GM21381 (cell line): ENCODE results near the gene BAIAP2L2.
"Not testable (repeated sequence)": the region's sequence is repeated elsewhere in the genome, so short reads cannot be mapped to it uniquely, and the experiment has no call there.

Experiments used
- ATAC-seq: cut with Tn5 transposase; IDR thresholded peaks from one replicate; pipeline ENCODE4 v1.9.1; 2021; ENCODE audit warnings: mild to moderate bottlenecking, moderate library complexity; ENCODE audit not compliant: unreplicated experiment

BAIAP2L2 gene

GRCh38 chr22:38082986-38083710, 27.3 kb downstream of the BAIAP2L2 start:
- no peak for ATAC-seq

DNA sequence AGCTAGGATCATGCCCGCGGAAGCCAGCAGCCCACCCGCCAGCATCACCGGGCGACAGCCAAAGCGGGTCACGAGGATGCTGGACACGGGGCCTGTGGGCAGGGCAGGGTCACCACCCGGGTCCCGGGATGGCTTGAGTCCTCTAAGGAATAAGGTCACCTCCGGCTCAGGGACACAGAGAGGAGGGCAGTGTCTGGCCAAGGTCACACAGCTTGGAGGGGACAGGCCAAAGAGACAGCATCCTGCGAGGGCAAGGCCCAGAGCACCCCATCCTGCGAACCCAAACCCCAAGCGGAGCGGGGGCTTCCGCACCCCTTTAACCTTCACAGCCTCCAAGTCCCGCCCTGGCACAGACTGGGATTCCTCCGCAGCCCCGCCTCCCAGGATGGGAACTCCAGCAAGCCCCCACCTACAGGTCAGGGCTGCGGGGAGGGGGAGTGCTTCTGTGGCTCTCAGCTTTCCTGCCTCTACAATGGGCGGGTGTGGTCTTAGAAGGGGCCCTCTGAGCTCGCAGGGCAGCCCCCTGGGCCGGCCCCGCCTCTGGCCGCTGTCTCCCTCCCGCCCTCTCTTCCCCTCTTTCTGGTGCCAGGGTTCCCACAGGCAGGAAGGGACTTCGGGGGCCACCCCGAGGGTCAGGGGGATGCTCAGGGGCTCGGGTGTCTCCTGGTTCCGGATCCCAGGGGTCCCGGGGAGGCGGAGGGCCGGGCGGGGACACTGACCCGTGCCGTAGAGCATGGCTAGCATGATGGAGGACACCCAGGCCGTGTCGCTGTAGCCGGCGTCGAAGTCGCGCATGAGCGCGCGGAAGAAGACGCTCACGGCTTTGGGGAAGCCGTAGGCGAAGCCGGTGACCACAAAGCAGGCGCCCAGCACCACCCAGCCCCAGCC, 28.3 kb downstream of the BAIAP2L2 start:
- no peak for ATAC-seq

GRCh38 chr22:38081636-38081940, 28.9 kb downstream of the BAIAP2L2 start:
- ATAC-seq: no peak

- ATAC-seq: no peak
Measured at GRCh38 chr22:38080850-38081635, 29.4 kb downstream of the BAIAP2L2 start.

DNA sequence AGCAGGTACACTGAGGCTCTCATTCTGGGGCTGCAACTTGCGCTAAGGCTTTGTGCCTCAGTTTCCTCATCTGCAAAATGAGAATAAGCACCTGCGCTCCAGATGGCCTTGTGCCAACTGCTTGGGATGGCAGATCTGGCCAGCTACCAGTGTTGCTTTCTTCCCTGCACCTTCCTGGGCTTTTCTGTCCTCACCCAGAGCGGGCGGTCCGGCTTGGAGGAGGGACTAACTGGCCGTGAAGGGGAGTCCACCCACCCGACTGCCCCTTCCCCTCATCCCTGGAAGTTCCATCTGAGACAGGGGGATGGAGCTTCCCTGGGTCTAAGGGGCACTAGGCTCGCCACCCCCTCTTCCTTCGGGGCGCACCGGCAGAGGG, 30.0 kb downstream of the BAIAP2L2 start:
- no peak for ATAC-seq

DNA sequence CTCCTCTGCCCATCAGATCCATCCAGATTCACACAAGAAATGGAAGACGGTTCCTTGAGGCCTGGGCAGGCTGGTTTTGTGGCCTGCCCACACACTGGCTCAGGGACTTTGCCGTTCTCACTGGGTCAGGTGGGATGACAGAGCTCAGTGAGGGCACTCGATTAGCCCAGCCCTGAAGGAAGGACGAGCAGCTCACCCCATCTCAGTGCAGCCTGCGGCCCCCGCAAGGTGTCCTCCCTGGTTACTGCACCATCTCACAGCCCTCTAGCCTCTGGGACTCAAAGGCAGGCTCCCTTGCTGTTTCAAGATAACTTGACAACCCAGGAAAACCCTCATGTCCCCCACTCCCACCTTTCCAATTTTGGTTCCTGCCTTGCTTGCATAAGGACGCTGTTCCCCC, 30.7 kb downstream of the BAIAP2L2 start:
- no peak for ATAC-seq

GRCh38 chr22:38079208-38079607, 31.3 kb downstream of the BAIAP2L2 start:
- ATAC-seq: not testable (repeated sequence)

GRCh38 chr22:38078046-38078840, 32.2 kb downstream of the BAIAP2L2 start:
- ATAC-seq: no peak

DNA sequence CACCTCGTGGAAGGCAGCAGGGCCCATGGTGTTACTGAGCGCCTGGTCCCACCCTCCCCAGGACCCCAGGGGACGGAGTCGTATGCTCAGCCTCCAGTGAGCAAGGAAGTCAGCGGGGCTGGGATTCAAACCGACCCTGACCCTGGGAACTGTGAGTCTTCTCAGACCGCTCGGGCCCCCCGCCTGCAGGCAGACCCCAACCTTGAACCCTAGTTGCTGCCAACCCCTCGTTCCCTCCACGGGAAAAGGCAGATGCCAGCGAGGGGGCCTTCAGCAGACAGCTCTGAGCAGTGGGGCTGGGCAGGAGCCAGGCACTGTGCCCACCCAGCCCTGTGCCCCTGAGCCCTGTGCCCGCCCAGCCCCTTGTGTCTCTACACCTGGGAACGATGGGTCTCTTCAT, 32.9 kb downstream of the BAIAP2L2 start:
- ATAC-seq: no peak

DNA sequence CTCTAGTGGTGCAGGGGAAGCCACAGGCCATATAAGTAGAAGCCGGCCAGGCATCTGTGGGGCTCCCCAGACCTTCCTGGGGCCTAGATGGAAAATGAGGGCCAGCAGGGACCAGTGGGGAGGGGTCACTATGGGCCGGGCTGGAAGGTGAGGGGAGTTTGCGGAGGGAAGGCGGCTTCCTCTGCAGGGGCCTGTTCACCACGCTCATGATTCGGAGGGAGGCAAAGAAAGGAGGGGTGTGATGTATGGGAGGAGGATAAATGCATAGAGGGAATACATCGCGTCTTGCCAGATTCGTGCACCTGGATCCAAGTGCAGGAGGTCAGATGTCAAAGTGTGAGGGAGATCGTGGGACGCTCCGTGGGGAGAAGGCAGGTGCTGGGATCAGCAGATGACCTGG, 33.4 kb downstream of the BAIAP2L2 start:
- no peak for ATAC-seq

GRCh38 chr22:38075961-38076360, 34.5 kb downstream of the BAIAP2L2 start:
- ATAC-seq: no peak

DNA sequence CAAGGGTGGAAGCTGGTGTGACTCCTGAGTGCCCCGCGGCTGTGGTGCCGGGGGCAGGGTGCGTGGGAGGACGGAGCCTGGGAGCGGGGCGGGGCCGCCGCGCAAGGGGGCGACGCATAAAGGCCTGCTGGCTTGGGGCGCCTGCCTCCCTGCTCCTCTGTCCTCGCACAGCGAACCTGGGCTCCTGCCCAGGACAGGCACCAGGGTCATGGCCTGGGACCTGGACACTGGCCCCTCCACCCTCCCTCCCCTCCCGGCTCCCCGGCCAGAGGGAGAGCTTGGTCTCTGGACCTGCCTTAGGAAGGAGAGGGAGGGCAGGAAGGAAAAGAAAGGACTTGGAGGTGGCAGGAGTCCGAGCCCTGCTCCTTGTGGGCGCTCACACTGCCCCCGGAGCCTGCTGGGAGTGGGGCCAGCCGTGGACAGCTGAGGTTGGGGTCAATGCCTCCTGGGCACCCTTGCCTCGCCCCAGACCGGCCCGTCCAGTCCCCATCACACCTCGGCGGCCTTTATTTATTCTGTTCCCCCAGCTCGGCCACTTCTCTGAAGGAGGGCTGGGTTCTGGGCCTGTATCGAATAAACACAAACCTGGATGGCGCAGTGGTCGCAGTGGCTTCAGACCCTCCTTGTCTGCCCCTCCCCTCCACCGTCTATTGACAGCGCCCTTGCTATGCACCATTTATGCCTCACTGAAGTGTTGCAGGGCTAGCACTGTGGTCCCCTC, 35.2 kb downstream of the BAIAP2L2 start:
- no peak for ATAC-seq

DNA sequence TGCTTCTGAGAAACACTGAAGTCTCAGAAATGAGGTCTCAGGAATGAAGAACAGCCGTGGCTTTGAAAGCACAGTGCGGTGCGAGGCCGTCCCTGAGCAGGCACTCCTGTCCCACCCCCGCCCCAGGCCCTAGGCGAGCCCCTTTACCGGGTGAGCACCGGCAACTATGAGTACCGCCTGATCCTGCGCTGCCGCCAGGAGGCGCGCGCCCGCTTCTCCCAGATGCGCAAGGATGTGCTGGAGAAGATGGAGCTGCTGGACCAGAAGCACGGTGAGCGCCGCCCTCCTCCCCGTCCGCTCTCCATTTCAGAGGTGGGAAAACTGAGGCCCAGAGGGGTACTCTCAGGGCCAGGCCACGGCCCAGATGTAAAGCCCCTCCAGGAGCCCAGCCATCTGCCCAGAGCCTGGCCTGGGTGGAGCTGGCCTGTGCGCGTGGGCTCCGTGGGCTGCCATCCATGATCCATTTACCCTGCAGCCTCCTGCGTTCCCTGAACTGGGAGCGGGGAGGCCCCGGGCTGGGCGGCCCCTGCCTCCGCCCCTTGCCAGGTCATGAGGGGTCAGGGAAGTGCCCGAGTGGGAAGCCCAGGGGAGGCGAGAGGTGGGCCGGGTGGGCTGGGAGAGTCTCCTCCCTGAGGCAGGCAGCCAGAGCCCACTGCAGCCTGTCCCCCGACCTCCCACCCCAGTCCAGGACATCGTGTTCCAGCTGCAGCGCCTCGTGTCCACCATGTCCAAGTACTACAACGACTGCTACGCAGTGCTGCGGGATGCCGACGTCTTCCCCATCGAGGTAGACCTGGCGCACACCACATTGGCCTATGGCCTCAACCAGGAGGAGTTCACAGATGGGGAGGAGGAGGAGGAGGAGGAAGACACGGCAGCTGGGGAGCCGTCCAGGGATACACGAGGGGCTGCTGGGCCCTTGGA, 36.0 kb downstream of the BAIAP2L2 start:
- ATAC-seq: no peak

GRCh38 chr22:38073150-38074130, 37.0 kb downstream of the BAIAP2L2 start:
- no peak for ATAC-seq

DNA sequence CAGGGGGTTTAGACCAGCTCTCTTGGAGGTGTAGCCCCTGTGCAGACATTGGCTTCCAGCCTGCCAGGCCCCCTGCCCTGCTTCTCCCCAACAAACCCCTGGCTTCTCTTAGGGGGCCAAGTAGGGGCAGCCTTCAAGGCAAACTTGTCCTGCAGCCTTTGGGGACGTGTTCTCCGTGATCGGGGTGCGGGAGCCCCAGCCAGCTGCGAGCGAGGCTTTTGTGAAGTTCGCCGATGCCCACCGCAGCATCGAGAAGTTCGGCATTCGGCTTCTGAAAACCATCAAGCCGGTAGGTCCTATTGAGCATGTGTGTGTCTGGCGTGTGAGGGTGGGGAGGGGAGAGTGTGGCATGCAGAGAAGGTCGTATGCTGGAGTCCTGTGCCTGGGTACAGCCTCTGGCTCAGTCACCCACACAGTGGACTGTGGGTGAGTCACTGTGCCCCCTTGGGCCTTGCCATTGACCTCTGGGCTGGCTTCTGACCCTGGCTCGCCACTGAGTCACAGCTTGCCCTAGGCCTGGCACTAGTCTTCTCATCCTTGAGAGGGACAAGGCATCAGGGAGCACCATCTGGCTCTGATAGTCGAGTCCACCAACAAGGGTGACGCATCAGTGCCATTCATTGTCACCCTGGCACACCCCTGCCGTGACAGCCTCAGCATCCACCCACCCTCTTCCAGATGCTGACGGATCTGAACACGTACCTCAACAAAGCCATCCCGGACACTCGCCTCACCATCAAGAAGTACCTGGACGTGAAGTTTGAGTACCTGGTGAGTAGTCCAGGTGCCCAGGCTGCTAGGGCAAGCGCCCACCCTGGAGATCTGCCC, 37.9 kb downstream of the BAIAP2L2 start:
- no peak for ATAC-seq

DNA sequence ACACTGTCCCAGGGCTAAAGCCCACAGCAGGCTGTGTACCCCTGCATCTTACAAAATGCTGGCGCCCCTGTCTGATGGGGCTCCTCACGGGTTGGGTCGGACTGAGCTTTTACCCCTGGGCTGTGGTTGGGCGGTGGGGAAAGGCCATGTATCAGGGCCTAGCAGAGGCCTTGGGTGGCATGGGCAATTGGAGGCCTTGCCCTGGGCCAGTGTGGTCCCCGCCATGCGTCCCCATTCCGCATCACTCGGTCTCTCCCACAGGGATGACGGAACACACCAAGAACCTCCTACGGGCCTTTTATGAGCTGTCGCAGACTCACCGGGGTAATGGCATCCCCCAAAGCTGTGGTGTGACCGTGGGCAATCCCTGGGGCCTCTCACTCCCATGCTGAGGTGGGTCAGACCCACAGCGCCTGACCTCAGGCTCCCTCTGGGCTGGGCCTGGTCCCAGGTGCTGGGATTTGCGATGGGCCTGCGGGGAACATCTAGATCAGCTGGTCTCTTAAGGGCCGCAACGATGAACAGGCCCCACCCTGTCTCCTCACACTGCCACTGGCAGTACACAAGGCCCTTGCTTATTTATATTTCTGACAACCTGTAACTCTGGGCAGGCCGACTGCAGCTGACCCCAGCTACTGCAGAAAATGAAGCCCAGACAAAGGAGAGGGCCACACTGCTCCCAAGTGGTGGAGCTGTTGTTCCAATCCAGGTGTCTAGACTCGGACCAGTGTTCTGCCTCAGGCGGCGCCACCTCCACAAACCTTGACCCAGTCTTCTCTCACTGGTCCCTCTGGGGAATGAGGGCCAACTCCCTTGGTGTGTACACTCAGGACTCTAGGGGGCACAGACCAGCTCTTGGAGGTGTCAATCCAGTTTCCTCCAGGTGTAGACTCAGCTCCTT, 38.8 kb downstream of the BAIAP2L2 start:
- ATAC-seq: no peak
